HT-29 (cell line): ENCODE results near the gene PRSS56. TPM values are rescaled to one million over a fixed set of nuclear protein-coding genes. Genes with fewer than 3 reads are reported as not detected.

ENCODE experiments used
- DNase-seq: peaks from one replicate; pipeline ENCODE4 v3.0.0-alpha.2; 2015; ENCODE audit warnings: low spot score
- total RNA-seq: library from RNA; depleted of rRNA; stranded (reverse); fragments of >200 nt; shearing (Covaris generic); gene quantifications from 2 replicates; pipeline ENCODE4 v1.2.3, GENCODE V29; 2014

The PRSS56 gene
- total RNA-seq, 1 experiment from 2014 or later, result not detected

DNA sequence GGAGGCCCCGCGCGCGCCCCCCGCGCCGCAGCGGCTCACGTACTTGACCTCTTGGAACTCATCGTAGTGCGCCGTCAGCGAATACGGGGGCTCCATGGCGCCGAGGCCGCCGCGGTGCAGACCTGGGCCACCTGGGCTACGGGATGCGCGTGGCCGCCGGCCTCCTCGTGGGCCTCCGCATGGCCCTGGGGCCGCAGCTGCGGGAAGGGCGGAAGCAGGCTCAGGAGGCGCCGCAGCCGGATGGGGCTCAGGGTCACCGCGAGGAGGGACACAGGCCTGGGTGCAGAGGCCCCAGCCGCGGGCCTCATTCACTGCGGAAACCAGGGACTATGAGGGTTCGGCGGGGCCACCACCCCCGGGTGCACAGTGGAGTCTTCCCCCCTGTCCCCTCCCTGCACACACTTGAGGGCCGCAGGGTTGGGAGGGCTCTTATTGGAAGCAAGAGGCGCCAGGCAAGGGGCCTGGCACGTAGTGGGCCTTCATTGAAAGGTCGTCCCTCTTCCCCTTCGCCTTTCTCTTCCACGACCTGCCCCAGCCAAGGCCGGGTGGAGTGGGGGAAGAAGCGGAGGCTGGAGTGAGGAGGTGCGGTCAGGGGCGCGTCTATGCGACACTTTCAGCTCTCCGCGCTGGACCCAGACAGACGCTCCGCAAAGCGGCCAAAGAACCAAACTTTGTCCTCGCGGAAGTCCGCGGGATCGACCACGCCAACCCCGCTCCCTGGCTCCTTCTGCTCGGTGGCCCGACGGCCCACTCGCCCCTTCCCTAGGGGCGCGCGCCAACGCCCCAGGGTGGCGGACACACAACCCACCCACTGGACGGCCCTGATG is 33.4 kb upstream of the PRSS56 start:
- DNase-seq, result no peak

DNA sequence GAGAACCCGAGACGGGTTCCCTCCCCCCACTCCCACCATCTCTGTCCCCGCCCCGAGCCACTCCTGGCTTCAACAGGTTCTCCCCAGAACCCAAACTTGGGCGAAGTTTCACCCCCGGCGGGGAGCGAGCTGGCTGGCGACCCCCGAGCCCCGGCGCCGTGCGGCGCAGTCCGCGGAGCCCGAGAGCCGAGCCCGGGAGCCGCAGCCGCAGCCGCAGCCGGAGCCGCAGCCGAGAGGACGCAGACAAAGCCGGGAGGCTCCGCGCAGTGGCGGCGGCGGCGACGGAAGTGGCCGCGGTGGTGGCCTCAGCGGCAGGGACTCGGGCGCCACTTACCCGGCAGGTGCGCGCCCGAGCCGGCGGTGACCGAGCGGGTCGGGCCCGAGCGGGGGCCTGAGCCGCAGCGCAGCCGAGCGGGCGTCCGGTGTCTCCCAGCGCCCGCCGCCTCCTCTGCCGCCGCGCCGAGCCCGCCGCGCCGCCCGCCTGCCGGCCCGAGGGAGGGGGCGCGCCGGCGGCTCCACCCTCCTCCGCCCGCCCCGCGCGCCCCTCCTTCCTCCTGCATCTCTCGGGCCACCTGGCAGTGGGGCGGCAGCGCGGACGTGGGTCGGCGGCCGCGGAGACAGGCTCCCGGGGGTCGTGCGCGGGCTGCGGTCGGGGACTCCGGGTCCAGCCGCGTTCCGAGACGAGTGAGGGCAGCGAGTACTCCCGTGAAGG is 32.6 kb upstream of the PRSS56 start, which contains the start of gene ECEL1:
Gene ECEL1 (minus strand): TSS at position 450 of the 712 bp plus-strand sequence. CDS start 1,181 bp downstream, outside the sequence.
- DNase-seq, result no peak

DNA sequence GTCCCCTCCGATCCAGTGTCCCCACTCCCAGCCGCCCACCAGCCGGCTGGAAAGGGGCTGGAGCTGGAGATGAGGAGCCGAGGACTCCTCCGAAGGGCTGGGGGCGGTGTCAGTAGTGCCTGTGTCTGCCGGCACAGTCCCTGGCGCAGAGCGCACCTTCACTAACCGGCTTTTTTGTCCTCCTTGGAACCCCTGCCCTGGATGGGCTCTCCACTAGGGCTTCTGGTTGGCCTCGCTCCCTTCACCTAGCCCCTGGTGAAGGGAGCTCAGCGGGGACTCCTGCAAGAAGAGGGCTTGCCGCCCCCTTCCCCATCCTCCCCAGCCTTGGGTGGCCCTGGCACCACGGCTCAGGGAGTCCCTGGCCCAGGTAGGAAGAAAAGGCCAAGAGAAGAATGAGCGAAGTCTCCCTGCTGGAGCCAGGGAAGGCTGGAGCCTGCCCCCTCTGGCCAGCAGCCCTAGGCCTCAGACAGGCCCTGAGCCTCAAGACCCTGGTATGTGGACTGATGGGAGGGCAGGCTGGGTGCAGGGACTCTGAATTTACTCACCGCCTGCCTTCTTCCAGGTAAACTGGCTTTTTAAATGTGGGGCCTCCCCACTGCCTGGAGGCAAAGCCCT is 32.0 kb upstream of the PRSS56 start:
- no peak for DNase-seq

DNA sequence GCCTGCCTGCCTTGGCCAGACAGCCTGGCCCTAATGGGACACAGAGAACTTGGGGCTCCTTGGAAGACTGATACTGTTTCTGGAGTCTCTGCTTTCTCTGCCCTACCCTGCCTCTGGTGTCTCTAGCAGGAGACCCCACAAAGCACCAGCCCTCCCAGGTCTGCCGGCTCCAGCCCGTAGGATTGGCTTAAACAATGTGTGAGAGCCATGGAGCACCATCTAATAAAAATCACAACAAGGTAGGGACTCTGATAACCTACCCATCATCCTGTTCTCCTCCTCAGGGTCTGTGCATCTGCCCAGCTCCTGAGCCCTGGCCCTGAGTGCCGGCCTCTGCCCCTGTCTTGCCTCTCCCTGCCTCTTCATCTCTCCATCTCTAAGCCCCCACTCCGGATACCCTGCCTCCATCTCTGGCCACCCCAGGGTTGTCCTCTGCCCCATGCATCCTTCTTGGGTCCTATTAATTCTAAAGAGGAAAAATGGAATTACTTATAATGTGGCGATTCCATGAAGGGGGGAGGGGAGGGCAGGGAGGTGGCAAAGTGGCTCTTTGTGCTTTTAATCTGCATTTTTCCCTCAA is 31.4 kb upstream of the PRSS56 start:
- no peak for DNase-seq

DNA sequence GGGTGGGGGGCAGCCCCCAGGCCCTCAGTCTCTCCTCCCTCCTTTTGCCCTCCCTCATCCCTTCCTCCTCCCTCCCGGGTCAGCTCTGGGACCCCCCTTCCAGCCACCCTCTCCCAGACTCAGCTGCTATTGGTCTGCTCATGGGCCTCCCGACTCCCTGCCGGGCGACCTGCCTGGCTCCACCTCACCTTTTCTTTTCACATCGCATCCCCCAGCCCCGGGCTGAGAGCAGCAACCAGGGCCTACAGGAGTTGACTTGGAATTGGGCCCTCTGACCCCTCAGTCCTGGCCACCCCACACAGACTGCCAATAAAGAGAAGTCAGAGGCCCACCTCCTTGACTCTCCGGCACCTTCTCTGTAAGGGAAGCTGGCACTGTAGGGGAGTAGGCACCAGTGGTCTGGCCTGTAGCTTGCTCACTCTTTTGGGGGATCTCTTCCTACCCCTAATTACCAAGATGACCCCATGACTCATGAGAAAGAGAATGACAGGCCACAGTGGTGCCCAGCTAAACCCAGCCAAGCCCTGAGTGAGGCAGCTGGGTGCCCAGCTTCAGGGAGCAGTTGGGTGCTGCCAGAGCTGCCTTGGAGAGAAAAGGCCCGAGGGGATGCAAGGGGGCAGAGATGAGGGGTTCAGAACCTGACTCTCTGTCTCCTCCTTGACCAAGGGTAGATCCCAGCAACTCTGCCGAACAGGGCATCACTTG is 30.5 kb upstream of the PRSS56 start:
- no peak for DNase-seq

DNA sequence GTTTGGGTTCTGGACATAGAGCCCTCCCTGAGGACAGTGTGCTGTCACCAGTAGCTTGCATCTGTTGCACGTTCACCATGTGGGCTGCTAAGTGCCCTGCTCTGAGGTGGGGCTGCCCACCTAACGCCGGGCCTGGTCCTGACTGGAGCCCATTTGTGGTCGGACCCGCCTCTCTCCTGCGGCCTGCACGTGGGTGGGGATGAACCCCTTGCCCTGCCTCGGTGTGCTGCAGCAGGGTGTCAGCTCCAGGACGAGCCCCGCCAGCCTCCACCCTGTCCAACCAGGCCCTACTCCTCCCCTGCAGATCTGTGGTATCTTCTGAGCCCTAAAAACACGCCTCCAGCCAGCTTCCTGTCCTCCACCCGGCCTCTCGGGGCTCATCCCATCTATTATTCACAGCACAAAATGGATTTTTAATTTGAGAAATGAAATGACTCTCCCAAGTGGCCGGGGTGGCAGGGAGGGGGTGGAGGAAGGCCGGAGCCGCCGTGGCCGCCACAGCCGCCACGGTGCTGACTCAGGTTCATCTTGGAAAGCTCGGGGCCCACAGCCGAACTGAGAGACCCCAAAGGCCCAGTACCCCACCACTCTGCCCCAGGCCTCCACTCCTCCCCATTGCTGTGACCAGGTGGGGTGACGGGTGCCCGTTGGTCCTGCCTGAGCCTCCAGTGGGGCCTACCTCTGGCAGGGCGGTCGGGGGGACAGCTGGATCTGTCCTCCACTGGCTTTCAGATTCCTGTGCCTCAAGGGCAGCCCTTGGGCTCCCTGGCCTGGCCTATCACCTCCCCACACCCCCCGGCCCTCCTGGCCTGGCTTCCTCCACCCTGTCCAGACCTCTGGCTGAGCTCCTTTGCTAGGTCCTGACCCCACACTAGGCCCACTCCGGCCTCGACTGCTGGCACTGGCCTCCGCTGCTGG is 29.7 kb upstream of the PRSS56 start:
- no peak for DNase-seq

DNA sequence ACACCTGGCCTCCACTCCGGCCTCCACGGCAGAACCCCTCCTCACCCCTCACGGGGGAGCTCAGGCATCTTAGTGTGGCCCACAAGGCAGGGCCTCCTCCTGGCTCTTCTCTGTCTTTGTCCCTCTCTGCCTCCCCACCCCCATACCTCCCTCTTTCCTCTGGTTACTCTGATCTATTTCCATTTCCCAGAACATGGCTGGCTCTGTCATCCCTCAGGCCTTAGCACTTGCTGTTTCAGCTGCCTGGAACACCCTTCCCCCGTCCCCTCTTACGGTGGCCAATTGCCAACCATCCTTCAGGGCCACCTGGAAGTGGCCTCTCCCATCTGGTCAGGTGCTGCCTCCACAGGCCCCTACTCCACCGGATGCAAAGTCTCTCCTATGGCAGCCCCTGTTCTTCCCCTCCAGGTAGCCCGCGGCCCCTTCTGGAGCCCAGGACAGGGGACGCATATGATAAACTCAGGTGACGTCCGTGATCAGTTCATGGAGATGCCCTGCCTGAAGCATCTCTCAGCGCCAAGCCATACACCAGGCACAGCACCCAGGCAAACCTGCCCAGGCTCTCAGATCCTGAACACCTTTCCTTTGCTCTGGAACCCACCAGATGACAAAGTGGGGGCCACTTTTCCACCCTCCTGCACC is 28.9 kb upstream of the PRSS56 start:
- DNase-seq, result no peak

DNA sequence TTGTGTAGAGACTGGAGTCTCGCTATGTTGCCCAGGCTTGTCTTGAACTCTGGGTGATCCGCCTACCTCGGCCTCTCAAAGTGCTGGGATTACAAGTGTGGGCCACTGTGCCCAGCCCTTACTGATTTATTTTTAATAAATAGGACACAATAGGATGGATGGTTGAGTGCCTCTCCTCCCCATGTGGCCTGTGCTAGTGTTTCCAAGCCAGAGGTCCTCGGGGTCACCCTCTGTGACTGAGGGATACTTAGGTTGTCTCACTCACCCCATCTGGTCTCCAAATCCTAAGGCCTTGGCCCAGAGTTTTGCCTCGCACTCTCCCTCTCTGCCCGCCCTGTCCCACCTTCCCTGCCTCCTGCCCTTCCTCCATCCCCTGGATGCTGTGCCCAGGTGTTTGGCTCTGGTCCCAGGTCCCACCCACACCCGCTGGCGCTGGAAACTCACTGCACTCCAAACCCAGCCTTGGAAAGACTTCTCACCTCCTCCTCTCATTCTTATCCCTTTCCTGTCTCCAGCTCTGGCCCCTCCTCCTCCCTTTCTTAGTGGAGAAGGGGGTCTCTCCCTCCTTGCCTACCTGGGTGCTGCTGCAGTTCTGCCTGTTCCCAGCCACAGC is 27.8 kb upstream of the PRSS56 start:
- DNase-seq, result no peak

DNA sequence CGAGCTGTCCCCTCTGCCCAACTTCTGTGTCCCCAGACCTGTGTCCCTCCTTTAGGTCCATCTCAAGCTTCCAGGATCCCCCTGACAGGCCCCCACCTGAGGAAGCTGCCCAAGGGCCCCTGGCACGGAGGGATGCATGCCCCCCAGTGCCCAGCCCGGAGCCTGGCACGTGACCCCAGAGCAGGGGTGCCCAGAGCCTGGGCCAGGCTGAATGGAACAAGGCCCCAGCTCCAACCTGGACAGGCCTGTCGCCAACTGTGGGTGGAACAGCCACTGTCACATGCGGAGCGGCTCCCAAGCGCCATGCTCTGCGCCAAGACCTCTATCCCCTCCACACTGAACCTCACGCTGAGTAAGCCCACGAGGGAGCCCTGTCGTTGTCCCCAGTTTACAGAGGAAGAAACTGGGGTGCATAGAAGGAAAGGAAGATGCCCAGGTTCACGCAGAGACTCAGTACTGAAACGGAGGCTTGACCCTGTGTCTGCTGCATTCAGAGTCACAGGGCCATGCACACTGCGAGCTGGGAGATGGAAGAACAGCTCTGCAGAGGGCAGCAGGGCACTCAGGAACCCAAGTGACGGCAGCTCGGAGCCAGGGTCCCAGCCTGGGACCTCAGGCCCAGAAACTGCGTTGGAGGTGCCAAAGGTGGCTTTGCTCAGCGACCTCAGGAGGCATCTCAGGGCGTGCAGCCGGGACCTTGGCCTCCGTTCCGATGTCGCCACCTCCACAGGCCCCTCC is 27.1 kb upstream of the PRSS56 start:
- DNase-seq, result no peak

GRCh38 chr2:232493701-232494474 is 26.3 kb upstream of the PRSS56 start:
- no peak for DNase-seq

DNA sequence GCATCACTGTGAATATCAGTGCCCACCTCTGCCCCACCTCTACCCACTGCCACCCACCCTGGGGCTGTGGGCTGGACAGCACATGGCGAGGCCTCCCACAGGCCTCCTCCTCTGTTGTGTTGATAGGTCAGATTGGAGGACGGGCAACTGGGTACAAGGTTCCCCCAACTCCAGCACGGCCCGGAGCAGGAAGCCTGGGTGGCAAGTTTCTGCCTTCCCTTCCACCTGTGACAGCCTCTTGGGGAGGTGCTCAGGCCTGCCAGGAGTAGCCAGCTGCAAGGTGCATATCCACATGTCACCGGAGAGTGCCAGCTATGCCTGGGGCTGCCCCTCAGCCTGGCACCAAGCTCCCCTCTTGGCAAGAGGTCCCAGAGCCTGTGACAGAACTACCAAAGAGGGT is 25.6 kb upstream of the PRSS56 start:
- DNase-seq, result no peak

- no peak for DNase-seq
These were observed 24.9 kb upstream of the PRSS56 start for GRCh38 chr2:232495292-232495691.

DNA sequence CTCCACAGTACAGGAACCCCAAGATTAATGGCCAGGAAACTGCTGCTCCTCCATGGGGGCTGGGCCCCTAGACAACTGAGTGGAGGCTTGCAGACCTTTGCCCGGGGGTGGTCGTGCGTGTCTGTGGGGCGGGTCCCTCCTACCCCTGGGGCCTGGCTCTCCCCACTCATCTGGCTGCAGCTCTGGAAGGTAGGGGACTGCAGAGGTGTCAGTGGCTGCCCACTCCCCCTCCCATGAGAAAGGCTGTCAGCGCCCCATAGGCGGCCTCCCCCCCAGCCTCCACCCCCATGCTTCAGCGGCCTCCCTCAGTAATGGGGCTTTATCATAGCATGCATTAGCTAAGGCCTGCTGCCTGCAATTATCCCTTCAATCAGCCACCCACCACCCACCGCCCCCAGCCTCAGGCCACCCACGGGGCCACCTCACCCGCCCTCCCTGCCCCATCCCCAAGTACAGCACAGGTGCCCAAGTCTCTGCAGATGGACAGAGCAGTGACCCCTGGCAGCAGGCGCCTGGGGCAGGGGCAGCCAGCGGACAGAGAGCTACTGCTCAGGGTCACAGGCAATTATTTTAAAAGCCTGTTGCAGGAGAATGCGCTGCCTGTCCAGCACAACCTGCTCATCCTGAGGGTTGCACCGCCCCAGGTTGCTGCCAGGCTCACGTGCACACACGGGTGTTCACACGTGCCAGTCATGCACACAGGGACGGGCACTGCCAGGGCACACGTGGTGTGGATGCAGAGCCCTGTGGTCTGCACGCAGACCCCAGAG is 23.5 kb upstream of the PRSS56 start:
- no peak for DNase-seq

DNA sequence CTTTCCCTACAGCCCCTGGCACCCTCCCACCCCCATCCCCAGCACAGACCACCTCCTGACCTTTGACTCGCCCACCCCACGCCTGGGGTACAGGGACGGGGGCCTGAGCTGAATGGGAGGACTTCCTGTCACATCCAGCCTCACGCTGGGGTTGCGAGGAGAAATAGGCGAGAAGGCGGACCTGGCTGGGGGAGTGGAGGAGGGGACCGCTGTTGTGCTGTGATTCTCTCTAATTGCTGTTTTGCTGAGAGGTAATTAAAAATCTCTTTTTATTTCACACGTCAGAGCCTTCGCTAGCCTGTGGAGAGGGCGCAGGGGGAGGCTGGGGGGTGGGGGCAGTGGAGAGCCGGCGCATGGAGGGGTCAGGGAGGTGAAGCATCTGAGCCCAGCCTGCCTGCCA is 22.8 kb upstream of the PRSS56 start:
- DNase-seq, result no peak

GRCh38 chr2:232498452-232498851 is 21.7 kb upstream of the PRSS56 start:
- DNase-seq, result no peak

DNA sequence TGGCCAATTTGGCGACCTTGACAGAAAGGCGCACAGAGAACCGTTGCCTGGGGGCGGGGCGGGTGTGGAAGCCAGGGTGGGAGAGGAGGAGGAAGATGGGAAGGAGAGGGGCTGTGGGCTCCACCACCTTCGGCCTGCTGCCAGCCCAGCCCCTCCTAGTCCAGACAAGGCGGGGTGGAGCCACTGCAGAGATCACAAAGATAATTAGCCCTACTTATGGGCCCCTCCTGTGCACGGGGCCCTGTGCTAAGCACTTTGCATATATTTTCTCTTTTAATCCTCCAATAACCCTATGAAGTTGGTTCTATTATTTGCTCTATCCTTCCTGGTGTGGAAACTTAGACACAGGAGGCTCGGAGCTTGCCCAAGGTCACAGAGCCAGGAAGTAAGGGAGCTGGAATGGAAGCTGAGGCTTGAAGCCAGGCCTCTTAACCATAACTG is 18.8 kb upstream of the PRSS56 start:
- no peak for DNase-seq

GRCh38 chr2:232501794-232502390 is 18.3 kb upstream of the PRSS56 start:
- no peak for DNase-seq
